Urothelium cell line (cell line): ENCODE measurements around the gene MRPL47.

Experiments
- DNase-seq: peaks from one replicate; pipeline ENCODE4 v3.0.0; 2011; ENCODE audit warnings: low spot score, mixed read lengths
- FAIRE-seq: peaks from 2 replicates; lab custom pipeline; 2011; peaks lifted over from hg19 to GRCh38; lab: Jason Lieb, UNC

The MRPL47 gene

DNA sequence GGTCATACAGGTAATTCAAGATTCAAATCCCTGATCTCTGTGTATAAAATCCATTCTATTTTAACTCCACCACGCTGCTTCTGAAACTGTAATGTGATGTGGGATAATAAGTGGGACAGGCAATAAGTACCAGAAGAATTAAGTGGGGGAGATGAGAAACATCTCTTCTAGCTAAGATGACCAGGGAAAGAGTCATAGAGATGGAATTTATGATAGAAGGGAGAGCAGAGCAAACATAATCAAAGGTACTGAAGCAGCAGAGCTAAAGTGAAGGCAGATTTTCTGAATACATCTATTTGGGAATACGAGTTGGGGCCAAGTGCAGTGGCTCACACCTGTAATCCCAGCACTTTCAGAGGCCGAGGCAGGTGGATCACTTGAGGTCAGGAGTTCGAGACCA, 4.9 kb downstream of the MRPL47 start:
- no peak for FAIRE-seq
- no peak for DNase-seq

DNA sequence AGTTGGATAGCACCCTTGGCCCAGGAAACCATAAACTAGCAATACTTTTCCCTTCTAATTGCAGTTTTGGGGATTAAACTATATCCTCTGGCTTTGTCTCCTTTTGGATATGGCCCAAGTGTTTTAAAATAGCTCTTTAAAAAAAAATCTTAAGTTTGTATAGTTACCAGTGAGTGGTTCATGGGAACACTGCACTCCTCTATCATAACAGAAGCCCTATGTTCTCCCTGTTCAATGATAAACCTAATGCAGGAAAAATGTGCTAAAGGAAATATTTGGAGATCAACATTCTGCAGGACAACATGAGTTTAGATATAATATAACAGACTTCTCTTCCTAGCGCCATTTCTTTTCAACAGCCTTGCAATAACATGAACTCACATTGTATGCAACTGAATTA, 13.1 kb downstream of the MRPL47 start:
- DNase-seq (no peak), FAIRE-seq (no peak)

GRCh38 chr3:179590669-179591068, 13.8 kb downstream of the MRPL47 start:
- FAIRE-seq (no peak), DNase-seq (no peak)

DNA sequence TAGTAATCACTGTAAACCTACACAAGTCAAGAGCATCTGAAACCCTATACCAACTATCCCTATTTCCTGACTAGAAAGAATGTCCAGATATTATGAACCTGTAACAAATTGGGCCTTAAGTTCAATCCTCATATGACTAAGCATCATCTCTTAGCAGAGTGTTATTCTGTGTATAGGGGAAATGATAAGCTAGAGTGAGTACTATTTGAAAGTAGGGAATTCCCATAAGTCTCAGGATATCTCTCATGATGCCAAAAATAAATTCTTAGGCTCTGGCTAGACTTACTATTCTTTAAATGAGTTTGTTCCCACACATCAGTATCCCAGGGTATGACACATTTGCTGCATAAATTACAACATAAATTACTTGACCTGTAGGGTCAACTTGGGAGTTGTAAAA, 15.3 kb downstream of the MRPL47 start:
- FAIRE-seq (no peak), DNase-seq (no peak)

DNA sequence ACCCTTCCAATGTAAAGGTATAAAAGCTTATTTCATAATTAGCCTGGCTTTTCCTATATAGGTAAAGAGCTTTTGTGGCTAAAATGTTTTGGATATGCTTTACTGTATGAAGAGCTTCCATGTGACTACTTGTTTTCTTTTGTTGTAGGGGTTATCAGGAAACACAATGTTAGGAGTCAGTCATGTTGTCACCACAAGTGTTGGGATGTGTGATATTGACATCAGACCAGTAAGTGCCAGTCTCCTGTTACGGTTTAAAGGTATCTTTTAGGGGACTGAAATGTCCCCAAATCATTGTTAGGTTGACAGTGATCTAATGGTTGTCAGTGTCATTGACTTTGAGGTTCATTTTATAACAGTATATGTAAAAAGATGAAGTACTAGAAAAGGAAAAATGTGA, 23.4 kb downstream of the MRPL47 start:
- DNase-seq, result no peak

DNA sequence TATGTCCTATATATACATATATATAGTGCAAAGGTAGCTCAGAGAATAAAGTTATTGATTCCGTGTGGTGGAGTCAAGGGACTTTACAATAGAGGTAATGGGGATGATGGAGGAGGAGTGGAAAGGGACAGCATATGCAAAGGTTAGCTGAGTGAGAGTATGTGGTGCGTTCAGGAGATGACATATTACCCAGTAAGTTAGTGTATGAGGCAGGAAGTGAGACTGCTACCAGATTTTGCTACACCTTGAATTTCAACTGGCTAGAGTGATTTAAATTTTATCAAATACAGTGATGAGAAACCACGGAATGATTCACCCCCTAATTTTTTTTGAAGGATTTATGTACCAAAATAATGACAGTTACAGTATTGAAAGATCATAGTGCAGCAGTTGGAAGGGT, 38.9 kb downstream of the MRPL47 start:
- no peak for DNase-seq
- no peak for FAIRE-seq

More for the DNA sequence above, 23.4 kb downstream of the MRPL47 start:
- FAIRE-seq, result no peak

DNA sequence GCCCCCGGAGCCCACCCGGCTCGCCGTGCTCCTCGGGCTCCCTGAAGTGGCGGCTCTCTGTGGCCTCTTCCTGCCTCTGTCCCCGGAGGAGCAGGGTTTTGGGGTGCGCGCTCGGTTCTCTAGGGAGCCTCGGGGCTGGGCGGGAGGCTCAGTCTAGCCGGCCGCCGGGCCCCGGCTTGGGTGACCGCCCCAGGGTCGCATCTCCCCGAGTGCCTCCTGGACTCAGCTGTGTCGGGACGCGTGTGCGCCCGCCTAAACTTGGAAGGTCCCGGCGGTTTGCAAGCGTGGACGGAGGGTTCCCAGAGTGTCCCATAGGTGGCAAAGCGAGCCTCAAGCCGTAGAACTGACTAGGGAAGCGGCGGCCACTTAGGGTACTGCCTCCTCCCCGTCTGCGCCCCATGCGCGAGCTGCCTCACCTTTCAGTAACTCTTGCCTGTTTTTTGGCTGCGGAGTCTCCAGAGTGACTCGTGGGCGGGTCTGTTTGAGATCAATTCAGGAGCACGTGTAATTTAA, 41.1 kb downstream of the MRPL47 start:
- DNase-seq, result peak; percentile 78

DNA sequence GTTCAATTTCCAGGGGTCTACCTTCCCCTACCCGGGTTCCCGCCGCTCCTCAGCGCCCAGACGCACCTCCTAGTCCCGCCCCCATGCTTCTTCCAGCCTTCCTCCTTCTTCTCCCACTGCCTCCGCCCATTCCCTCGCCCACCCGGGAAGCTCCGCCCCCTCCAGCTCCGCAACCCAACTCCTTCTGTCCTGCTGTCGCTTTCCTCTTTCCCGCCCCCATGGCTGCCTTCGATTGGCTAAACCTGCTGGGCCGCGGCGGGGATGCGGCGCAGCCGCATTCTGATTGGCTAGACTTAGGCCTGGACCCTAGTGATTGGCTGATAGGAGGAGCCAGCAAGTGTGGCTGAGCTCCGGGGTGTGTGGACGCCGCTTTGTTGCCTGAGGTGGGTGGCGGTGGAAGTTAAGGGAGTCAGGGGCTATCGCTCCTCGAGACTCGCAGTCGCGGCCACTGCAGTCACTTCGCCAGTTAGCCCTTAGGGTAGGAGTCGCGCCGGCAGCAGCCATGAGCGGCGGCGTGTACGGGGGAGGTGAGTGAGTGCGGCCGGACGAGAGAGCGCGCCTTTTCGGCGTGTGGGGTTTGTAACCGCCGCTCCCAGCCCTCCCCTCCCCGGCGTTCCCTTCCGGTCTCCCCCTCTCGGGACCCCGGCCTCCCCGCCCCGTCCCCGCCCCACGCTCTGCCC, 41.7 kb downstream of the MRPL47 start, which contains the start of gene ACTL6A:
TSS of gene ACTL6A (plus strand) at position 336 of the 680 bp plus-strand sequence. CDS start at position 503, 167 bp downstream.
- DNase-seq (peak; percentile 99), FAIRE-seq (peak; percentile 87)

More for the DNA sequence above, 41.1 kb downstream of the MRPL47 start:
- no peak for FAIRE-seq

DNA sequence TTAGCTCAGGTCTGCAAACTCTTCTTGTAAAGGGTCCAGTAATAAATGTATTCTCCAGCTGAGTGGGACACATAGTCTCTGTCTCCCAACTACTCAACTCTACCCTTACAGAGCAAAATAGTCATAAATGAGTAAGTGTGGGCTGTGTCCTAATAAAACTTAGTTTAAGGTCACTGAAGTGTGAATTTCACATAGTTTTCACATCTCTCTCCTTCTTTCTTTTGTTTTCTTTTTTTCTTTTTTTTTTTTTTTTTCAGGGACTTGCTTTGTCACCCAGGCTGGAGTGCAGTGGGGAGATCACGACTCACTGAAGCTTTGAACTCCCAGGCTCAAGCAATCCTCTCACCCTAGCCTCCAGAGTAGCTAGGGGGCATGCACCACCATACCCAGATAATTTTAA, 43.6 kb downstream of the MRPL47 start:
- FAIRE-seq (no peak), DNase-seq (no peak)

GRCh38 chr3:179558742-179559364, 45.6 kb downstream of the MRPL47 start:
- DNase-seq (peak; percentile 55), FAIRE-seq (no peak)

GRCh38 chr3:179551349-179552105, 52.9 kb downstream of the MRPL47 start:
- FAIRE-seq (no peak), DNase-seq (no peak)

- DNase-seq, result no peak
- no peak for FAIRE-seq
Measured at GRCh38 chr3:179546814-179547241, 57.6 kb downstream of the MRPL47 start.

DNA sequence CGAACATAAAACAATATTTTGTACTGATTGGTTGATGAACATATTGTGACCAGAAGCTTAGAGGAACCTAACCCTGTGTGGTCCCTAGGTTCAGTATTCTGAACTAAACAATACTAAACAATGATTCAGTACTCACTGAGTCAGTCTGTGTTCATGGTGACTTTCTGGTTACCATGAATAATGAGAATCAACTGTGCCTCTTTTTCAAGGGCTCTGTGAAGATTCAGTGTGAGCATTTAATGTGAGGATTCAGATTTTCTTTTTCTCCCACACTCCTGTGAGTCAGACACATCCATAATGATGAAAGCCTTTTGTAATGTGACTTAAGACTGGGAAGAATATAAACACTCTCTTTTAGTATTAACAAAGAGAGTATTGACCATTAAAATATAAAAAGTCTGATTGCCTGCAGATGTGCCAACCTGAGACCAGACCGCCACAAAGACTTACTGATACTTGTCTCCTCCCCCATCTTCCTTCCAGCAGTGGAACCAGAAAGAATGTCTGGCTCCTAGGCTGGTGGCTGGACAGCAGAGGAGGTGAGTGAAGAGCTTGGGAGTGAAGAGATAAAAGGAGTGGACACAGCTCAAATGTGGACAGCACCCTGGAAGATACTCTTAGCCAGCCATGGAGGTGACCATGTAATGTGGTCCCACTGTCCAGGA, 59.3 kb downstream of the MRPL47 start:
- FAIRE-seq (no peak), DNase-seq (peak; percentile 37)

DNA sequence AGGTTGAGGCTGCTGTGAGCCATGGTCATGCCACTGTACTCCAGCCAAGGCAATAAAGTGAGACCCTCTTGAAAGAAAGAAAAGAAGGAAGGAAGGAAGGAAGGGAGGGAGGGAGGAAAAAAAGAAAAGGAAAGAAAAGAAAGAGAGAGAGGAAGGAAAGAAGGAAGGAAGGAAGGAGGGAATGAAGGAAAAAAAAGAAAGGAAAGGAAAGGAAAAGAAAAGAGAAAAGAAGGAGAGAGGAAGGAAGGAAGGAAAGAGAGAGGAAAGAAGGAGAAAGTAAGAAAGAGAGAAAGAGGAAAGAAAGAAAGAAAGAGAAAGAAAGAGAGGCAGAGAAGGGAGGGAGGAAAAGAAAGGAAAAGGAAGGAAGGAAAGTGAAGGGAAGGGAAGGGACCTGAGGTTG, 62.1 kb downstream of the MRPL47 start:
- DNase-seq, result no peak
- no peak for FAIRE-seq

DNA sequence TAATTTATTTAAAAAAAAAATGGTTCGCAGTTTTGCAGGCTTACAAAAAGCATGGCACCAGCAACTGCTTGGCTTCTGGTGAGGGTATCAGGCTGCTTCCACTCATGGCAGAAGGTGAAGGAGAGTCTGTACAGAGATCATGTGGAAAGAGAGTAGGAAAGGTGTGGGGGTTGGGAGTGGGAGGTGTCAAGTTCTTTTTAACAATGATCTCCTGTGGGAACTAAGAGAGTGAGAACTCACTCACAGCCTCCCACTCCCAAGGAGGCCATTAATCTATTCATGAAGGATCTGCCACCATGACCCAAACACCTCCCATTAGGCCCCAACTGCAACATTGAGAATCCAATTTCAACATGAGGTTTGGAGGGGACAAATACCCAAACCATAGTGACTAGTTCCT, 62.8 kb downstream of the MRPL47 start:
- no peak for FAIRE-seq
- no peak for DNase-seq

GRCh38 chr3:179541094-179541493, 63.3 kb downstream of the MRPL47 start:
- DNase-seq (no peak), FAIRE-seq (no peak)
